WTC11 (cell line): Measurements from ENCODE around the gene EDN3. TPM values are rescaled to one million over a fixed set of nuclear protein-coding genes. Genes with fewer than 3 reads are reported as not detected.
"Not testable (repeated sequence)": the region's sequence is repeated elsewhere in the genome, so short reads cannot be mapped to it uniquely, and the experiment has no call there.

Experiments used
- ATAC-seq: fragments of 200-7000 bp; cut with Tn5 transposase; 2 replicates; pipeline ENCODE4 v1.10.0; 2021; ENCODE audit warnings: mild to moderate bottlenecking, moderate library complexity
- CTCF ChIA-PET: fragments of 300-600 bp; sonication (Branson Sonifier 250); formaldehyde crosslinking; loops from one replicate; lab custom pipeline; 2021; ENCODE audit warnings: antibody characterized with exemption; lab: Charles Lee
- POLR2A ChIA-PET: fragments of 350-600 bp; sonication (Branson Sonifier 250); formaldehyde crosslinking; loops from one replicate; lab custom pipeline; 2021; ENCODE audit warnings: antibody characterized with exemption; lab: Charles Lee
- DNase-seq: peaks from one replicate; pipeline ENCODE4 v3.0.0; 2021; ENCODE audit warnings: low spot score
- H3K27ac Mint-ChIP-seq: 2 replicates; pipeline ENCODE4 v1.8.0; 2021; ENCODE audit warnings: mixed read lengths
- H3K27me3 Mint-ChIP-seq: 2 replicates; pipeline ENCODE4 v1.8.0; 2021; ENCODE audit warnings: low read depth, mild to moderate bottlenecking, moderate library complexity, mixed read lengths
- H3K36me3 Mint-ChIP-seq: 2 replicates; pipeline ENCODE4 v1.8.0; 2021; ENCODE audit warnings: mixed read lengths
- H3K4me1 Mint-ChIP-seq: 2 replicates; pipeline ENCODE4 v1.8.0; 2022; ENCODE audit warnings: mixed read lengths
- H3K4me3 Mint-ChIP-seq: 2 replicates; pipeline ENCODE4 v1.8.0; 2021; ENCODE audit warnings: mild to moderate bottlenecking, moderate library complexity, mixed read lengths
- H3K9me3 Mint-ChIP-seq: 2 replicates; pipeline ENCODE4 v1.8.0; 2021; ENCODE audit warnings: mixed read lengths
- AR ChIP-seq: fragments of 250-450 bp; sonication (Bioruptor Pico); IDR thresholded peaks from 2 replicates; pipeline ENCODE4 v1.9.0; 2021; ENCODE audit warnings: mild to moderate bottlenecking
- ERG ChIP-seq: fragments of 250-450 bp; sonication (Bioruptor Pico); IDR thresholded peaks from 2 replicates; pipeline ENCODE4 v1.8.0; 2021; ENCODE audit warnings: mild to moderate bottlenecking
- FOXJ3 ChIP-seq: sonication (generic); formaldehyde crosslinking; IDR thresholded peaks from 2 replicates; pipeline ENCODE4 v1.9.0; 2021; ENCODE audit warnings: missing genetic modification reagents, mild to moderate bottlenecking, borderline replicate concordance
- GRHL2 ChIP-seq: fragments of 250-450 bp; sonication (Bioruptor Pico); IDR thresholded peaks from 2 replicates; pipeline ENCODE4 v1.8.0; 2022; ENCODE audit warnings: mild to moderate bottlenecking, moderate library complexity; ENCODE audit not compliant: insufficient replicate concordance, severe bottlenecking
- KAT7 ChIP-seq: sonication (generic); formaldehyde crosslinking; IDR thresholded peaks from 2 replicates; pipeline ENCODE4 v1.8.1; 2023; ENCODE audit warnings: missing genetic modification reagents, mild to moderate bottlenecking, borderline replicate concordance
- TEAD1 ChIP-seq: sonication (generic); formaldehyde crosslinking; IDR thresholded peaks from 2 replicates; pipeline ENCODE4 v1.8.0; 2022; ENCODE audit warnings: mild to moderate bottlenecking, missing genetic modification reagents
- USF2 ChIP-seq: sonication (generic); formaldehyde crosslinking; IDR thresholded peaks from 2 replicates; pipeline ENCODE4 v1.8.1; 2023; ENCODE audit warnings: mild to moderate bottlenecking, missing genetic modification reagents, moderate library complexity
- ZNF423 ChIP-seq: fragments of 250-450 bp; sonication (Bioruptor Pico); IDR thresholded peaks from 2 replicates; pipeline ENCODE4 v2.1.2; 2022; ENCODE audit warnings: mild to moderate bottlenecking, moderate library complexity
- ZNF512 ChIP-seq: sonication (generic); formaldehyde crosslinking; IDR thresholded peaks from 2 replicates; pipeline ENCODE4 v1.8.1; 2022; ENCODE audit warnings: missing genetic modification reagents, borderline replicate concordance
- ZNF532 ChIP-seq: fragments of 250-450 bp; sonication (Bioruptor Pico); IDR thresholded peaks from 2 replicates; pipeline ENCODE4 v1.9.0; 2021; ENCODE audit warnings: mild to moderate bottlenecking, borderline replicate concordance
- total RNA-seq: library from RNA; stranded (reverse); gene quantifications from 3 replicates; pipeline ENCODE4 v1.2.3, GENCODE V29; 2021

EDN3 gene
- total RNA-seq, 1 experiment from 2014 or later: 0.13 TPM

- POLR2A ChIA-PET: no interaction called here
- no peak overlapping the region for H3K4me3 Mint-ChIP-seq
- H3K36me3 Mint-ChIP-seq: no peaks in the 10 kb centered on the region
- DNase-seq: no peak
- CTCF ChIA-PET: no interaction called here
- H3K27me3 Mint-ChIP-seq: peaks cover 8% of the 10 kb centered on the region; the same call in 1 of the 2 replicates
- TF ChIP-seq KAT7: no peak
- TF ChIP-seq, all 79 proteins: peak for 0
- no peak overlapping the region for H3K27ac Mint-ChIP-seq
- H3K9me3 Mint-ChIP-seq: no peaks in the 10 kb centered on the region
- H3K4me1 Mint-ChIP-seq: no peaks in the 10 kb centered on the region
- ATAC-seq: no peak
These were observed 54.8 kb downstream of the EDN3 start for GRCh38 chr20:59355242-59355641.

GRCh38 chr20:59356662-59357165, 56.3 kb downstream of the EDN3 start:
- CTCF ChIA-PET: interaction anchor here (1.0 kb wide), 1 partner anchor 57 kb away, joined by 4 read pairs; the partner anchor contains the start of gene EDN3
- peaks cover 8% of the 10 kb centered on the region; the same call in 1 of the 2 replicates for H3K27me3 Mint-ChIP-seq
- H3K4me1 Mint-ChIP-seq: no peaks in the 10 kb centered on the region
- no peaks in the 10 kb centered on the region for H3K9me3 Mint-ChIP-seq
- no peak overlapping the region for H3K27ac Mint-ChIP-seq
- H3K4me3 Mint-ChIP-seq: no peak overlapping the region
- POLR2A ChIA-PET: interaction anchor here (0.5 kb wide), 1 partner anchor 219 kb away, joined by 6 read pairs; no protein-coding TSS in a partner anchor
- ATAC-seq: no peak
- no peaks in the 10 kb centered on the region for H3K36me3 Mint-ChIP-seq
- DNase-seq: no peak
- TF ChIP-seq TEAD1 (CRISPR knock-in tag) (no peak), ERG (CRISPR knock-in tag) (no peak), ZNF423 (CRISPR knock-in tag) (no peak), ZNF512 (CRISPR knock-in tag) (no peak), AR (CRISPR knock-in tag) (no peak), FOXJ3 (CRISPR knock-in tag) (no peak), USF2 (CRISPR knock-in tag) (no peak), GRHL2 (CRISPR knock-in tag) (no peak), ZNF532 (CRISPR knock-in tag) (no peak)

GRCh38 chr20:59358793-59359192, 58.4 kb downstream of the EDN3 start:
- POLR2A ChIA-PET, CTCF ChIA-PET, H3K27me3 Mint-ChIP-seq, H3K27ac Mint-ChIP-seq, ATAC-seq, H3K36me3 Mint-ChIP-seq, H3K4me1 Mint-ChIP-seq, H3K9me3 Mint-ChIP-seq, H3K4me3 Mint-ChIP-seq, DNase-seq: not testable (repeated sequence)
